K562 (cell line): ENCODE results near the gene PAM. TPM values are rescaled to one million over a fixed set of nuclear protein-coding genes. Genes with fewer than 3 reads are reported as not detected.
A peak's percentile ranks its signal among the peaks of the same experiment; 100 is the strongest.

Source experiments
- ATAC-seq: fragments of 200-7000 bp; cut with Tn5 transposase; 3 replicates; pipeline ENCODE4 v1.9.1; 2020; ENCODE audit warnings: moderate library complexity
- BruUV-seq: library from RNA; stranded (reverse); fragments of 400-500 nt; replicated peaks from 2 replicates; lab custom pipeline; 2021; lab: Mats Ljungman, UMichigan
- CTCF ChIA-PET: fragments of 300-600 bp; formaldehyde crosslinking; extraction: SDS; loops from one replicate; lab custom pipeline; 2021; ENCODE audit warnings: low intra/inter-chr PET ratio; lab: Yijun Ruan, JAX
- POLR2A ChIA-PET: fragments of 300-600, 350-650 bp; sonication (Branson Sonifier 250); formaldehyde crosslinking; extraction: SDS; loops from one replicate; lab custom pipeline; 2021; ENCODE audit warnings: antibody characterized with exemption, inconsistent platforms; lab: Yijun Ruan, JAX
- DNase-seq, 4 experiments: peaks; one replicate each; pipeline versions ENCODE4 v3.0.0 to v3.0.0-alpha.2; 2011 to 2018; ENCODE audit warnings: low spot score in 3 of 4, mixed read lengths in 3 of 4; ENCODE audit errors: extremely low read depth in 1 of 4
- FAIRE-seq: peaks from 2 replicates; lab custom pipeline; 2011; peaks lifted over from hg19 to GRCh38; lab: Jason Lieb, UNC
- H2AFZ ChIP-seq: 2 replicates; pipeline ENCODE4 v1.6.0; 2011; ENCODE audit warnings: low read depth, low read length, control low read depth, inconsistent platforms
- H3K27ac ChIP-seq: fragments of 200-600 bp; 3 replicates; pipeline ENCODE4 v1.8.0; 2011; ENCODE audit warnings: low read depth, mild to moderate bottlenecking, control low read depth, inconsistent platforms, low read length, moderate library complexity, mixed read lengths; ENCODE audit errors: extremely low read depth
- H3K27me3 ChIP-seq, 2 experiments: fragments of 300-600 bp in 1 of 2; 2 replicates in 1 of 2; 3 replicates in 1 of 2; pipeline versions ENCODE4 v1.6.0 to v1.8.0; 2011; ENCODE audit warnings: inconsistent platforms in 2 of 2, low read length in 2 of 2, mild to moderate bottlenecking in 1 of 2, mixed read lengths in 1 of 2, moderate library complexity in 1 of 2; ENCODE audit not compliant: control insufficient read depth in 2 of 2, insufficient read depth in 2 of 2
- H3K36me3 ChIP-seq: fragments of 300-600 bp; 3 replicates; pipeline ENCODE4 v1.8.0; 2011; ENCODE audit warnings: mild to moderate bottlenecking, low read length, inconsistent platforms; ENCODE audit not compliant: control insufficient read depth, insufficient read depth
- H3K4me1 ChIP-seq, 2 experiments: fragments of 200-600 bp in 1 of 2; replicated peaks in 1 of 2; 2 replicates in 1 of 2; 3 replicates in 1 of 2; pipeline versions ENCODE4 v1.5.1 to v1.8.0; 2011; ENCODE audit warnings: inconsistent platforms in 2 of 2, low read length in 2 of 2, mild to moderate bottlenecking in 1 of 2, mixed read lengths in 1 of 2, moderate library complexity in 1 of 2; ENCODE audit not compliant: control insufficient read depth in 2 of 2, insufficient read depth in 2 of 2
- H3K4me2 ChIP-seq: 2 replicates; pipeline ENCODE4 v1.6.1; 2011; ENCODE audit warnings: low read length, control low read depth, inconsistent platforms, mixed read lengths; ENCODE audit not compliant: insufficient read depth
- H3K4me3 ChIP-seq: fragments of 200-600 bp; sonication (generic), shearing (Covaris generic); 2 replicates; pipeline ENCODE4 v1.5.1; 2016; ENCODE audit warnings: control low read depth, inconsistent platforms
- H3K79me2 ChIP-seq: fragments of 200-600 bp; 3 replicates; pipeline ENCODE4 v1.8.0; 2011; ENCODE audit warnings: low read length, inconsistent platforms; ENCODE audit not compliant: control insufficient read depth, insufficient read depth
- H3K9ac ChIP-seq, 2 experiments: 2 replicates each; pipeline versions ENCODE4 v1.6.0 to v1.6.1; 2011; ENCODE audit warnings: low read depth in 2 of 2, low read length in 2 of 2, control low read depth in 1 of 2, inconsistent platforms in 1 of 2, mild to moderate bottlenecking in 1 of 2, mixed read lengths in 1 of 2; ENCODE audit not compliant: insufficient read depth in 1 of 2
- H3K9me1 ChIP-seq: one replicate; pipeline ENCODE4 v1.6.0; 2011; ENCODE audit warnings: inconsistent platforms, mild to moderate bottlenecking, low read length, moderate library complexity; ENCODE audit not compliant: control insufficient read depth, insufficient read depth
- H3K9me3 ChIP-seq: replicated peaks from 2 replicates; pipeline ENCODE4 v1.5.1; 2011; ENCODE audit warnings: low read depth, low read length, inconsistent platforms; ENCODE audit not compliant: control insufficient read depth, insufficient read depth
- H4K20me1 ChIP-seq: replicated peaks from 2 replicates; pipeline ENCODE4 v1.6.1; 2011; ENCODE audit warnings: low read length, inconsistent platforms, mixed read lengths; ENCODE audit not compliant: control insufficient read depth, insufficient read depth
- EGR1 ChIP-seq: fragments of 450-650 bp; conservative IDR thresholded peaks from 2 replicates; pipeline ENCODE4 v1.6.1; 2017; ENCODE audit warnings: mild to moderate bottlenecking
- NEUROD1 ChIP-seq: fragments of 150-350 bp; IDR thresholded peaks from 2 replicates; pipeline ENCODE4 v1.6.1; 2014; ENCODE audit warnings: borderline replicate concordance, low read length, low read depth; ENCODE audit not compliant: partially characterized antibody
- PRMT5 ChIP-seq: sonication (generic); formaldehyde crosslinking; IDR thresholded peaks from 2 replicates; pipeline ENCODE4 v1.5.0; 2020; ENCODE audit warnings: missing genetic modification reagents
- SPI1 ChIP-seq: IDR thresholded peaks from 2 replicates; pipeline ENCODE4 v1.6.1; 2011; ENCODE audit warnings: low read depth, low read length, control low read depth, borderline replicate concordance
- ZFP30 ChIP-seq: fragments of 250-450 bp; sonication (Bioruptor Pico); IDR thresholded peaks from 2 replicates; pipeline ENCODE4 v1.8.0; 2022; ENCODE audit warnings: moderate library complexity, mild to moderate bottlenecking, inconsistent platforms, borderline replicate concordance
- ZNF184 ChIP-seq: sonication (generic); formaldehyde crosslinking; IDR thresholded peaks from 2 replicates; pipeline ENCODE4 v1.5.0; 2020; ENCODE audit warnings: missing genetic modification reagents
- WGBS: fragments of 100-300 bp; shearing (Covaris generic); methylation state at CpG from one replicate; pipeline ENCODE4 v1.1.6; 2016; ENCODE audit warnings: low coverage, mixed read lengths; ENCODE audit not compliant: insufficient coverage; ENCODE audit errors: missing lambda C conversion rate; 5-methylcytosine and 5-hydroxymethylcytosine counted together
- in situ Hi-C: fragments of 300-500 bp; cut with MboI; formaldehyde crosslinking; loops from 4 replicates; pipeline ENCODE4 v1.15.0; 2018; ENCODE audit warnings: inconsistent platforms, mixed read lengths
- intact Hi-C: fragments of 100-400 bp; cut with micrococcal nuclease; formaldehyde crosslinking; loops from 2 replicates; pipeline ENCODE4 v1.14.2; 2022
- polyA plus RNA-seq, 8 experiments: library from polyadenylated mRNA; depleted of rRNA in 4 of 8; stranded (reverse) in 5 of 8; unstranded in 3 of 8; fragments of >200 nt; fragmentation: Nextera tagmentation in 2 of 8; fragmentation: Illumina TruSeq in 1 of 8; extraction: Ambion mirVana in 2 of 8; extraction: Trizol in 1 of 8; gene quantifications; 2 replicates each; pipeline versions ENCODE4 v1.2.1 to v1.2.3, GENCODE V29; 2011 to 2014; ENCODE audit warnings: inconsistent platforms in 1 of 8, missing spikeins in 1 of 8
- total RNA-seq, 7 experiments: library from RNA; depleted of rRNA in 6 of 7; stranded (reverse); fragments of >200 nt in 6 of 7; fragmentation: Illumina TruSeq in 2 of 7; extraction: Trizol in 2 of 7; gene quantifications; 2 replicates each; pipeline versions ENCODE4 v1.2.1 to v1.2.3, GENCODE V29; 2011 to 2021; ENCODE audit warnings: low replicate concordance in 1 of 7
- TF ChIP-seq, protein P1 (sequence below): fragments of 250-450 bp; sonication (Bioruptor Pico); IDR thresholded peaks from 2 replicates; pipeline ENCODE4 v1.5.0; 2022; ENCODE audit warnings: mild to moderate bottlenecking
- TF ChIP-seq, protein P2 (sequence below): fragments of 450-650 bp; IDR thresholded peaks from one replicate; pipeline ENCODE4 v1.6.1; 2018; ENCODE audit warnings: mild to moderate bottlenecking, moderate library complexity; ENCODE audit not compliant: partially characterized antibody
- TF ChIP-seq, protein P3 (sequence below): fragments of 150-350 bp; conservative IDR thresholded peaks from 2 replicates; pipeline ENCODE4 v1.6.1; 2014; ENCODE audit warnings: low read length

PAM gene
- total and polyA plus RNA-seq, 9 of the 15 experiments (the other 6 are each of a cell fraction or from before 2014, with no cell fraction given) = 0.39 to 3.1 (median 0.77) TPM

DNA sequence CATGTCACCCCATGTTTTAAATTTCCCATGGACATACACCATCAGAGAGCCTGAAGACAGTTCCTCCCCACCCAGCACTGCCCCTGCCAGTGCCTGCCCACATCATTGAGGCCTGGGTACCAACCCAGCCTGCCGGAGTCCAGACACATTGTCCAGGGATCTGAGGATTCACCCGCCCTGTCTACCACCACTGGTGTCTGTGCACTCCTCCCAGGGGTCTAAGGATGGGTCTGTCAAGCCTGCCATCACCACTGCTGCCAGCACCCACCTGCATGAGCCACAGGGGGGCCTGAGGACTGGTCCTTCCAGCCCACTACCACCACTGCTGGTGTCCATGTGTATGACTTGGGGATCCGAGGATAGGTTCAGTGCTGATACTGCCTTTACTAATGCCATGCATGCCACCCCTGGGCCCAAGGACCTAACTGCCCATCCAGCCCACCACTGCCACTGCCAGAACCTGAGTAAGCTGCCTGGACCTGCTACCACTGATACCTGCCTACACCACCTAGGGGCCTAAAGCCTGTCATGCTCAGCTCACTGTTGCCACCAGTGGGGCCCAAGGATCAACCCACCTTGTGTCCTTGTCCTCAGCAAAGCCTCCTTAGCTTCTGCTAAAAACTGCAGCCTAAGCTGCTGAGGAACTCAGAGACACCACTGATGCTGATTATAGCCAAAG lies 227.0 kb downstream of the PAM start (continued):
- TF ChIP-seq ZNF184 (CRISPR knock-in tag) (no peak), PRMT5 (CRISPR knock-in tag) (no peak), ZFP30 (CRISPR knock-in tag) (no peak)
- TF ChIP-seq, protein P1, sequence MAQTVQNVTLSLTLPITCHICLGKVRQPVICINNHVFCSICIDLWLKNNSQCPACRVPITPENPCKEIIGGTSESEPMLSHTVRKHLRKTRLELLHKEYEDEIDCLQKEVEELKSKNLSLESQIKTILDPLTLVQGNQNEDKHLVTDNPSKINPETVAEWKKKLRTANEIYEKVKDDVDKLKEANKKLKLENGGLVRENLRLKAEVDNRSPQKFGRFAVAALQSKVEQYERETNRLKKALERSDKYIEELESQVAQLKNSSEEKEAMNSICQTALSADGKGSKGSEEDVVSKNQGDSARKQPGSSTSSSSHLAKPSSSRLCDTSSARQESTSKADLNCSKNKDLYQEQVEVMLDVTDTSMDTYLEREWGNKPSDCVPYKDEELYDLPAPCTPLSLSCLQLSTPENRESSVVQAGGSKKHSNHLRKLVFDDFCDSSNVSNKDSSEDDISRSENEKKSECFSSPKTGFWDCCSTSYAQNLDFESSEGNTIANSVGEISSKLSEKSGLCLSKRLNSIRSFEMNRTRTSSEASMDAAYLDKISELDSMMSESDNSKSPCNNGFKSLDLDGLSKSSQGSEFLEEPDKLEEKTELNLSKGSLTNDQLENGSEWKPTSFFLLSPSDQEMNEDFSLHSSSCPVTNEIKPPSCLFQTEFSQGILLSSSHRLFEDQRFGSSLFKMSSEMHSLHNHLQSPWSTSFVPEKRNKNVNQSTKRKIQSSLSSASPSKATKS = no peak

DNA sequence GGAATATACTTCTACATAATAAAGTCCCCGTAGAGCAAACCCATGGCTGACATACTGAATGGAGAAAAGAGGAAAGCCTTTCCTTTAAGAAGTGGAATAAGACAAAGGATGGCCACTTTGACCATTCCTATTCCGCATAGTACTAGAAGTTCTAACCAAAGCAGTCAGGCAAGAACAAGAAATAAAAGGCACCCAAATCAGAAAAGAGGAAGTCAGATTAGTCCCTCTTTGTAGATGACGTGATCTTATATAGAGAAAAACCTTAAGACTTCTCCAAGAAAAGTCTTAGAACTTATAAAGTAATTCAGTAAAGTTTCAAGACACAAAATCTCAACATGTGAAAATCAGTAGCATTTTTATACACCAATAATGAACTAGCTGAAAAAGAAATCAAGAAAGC lies 231.0 kb downstream of the PAM start:
- CTCF ChIA-PET = no interaction called here
- Histone ChIP-seq H3K27ac (no peak overlapping the region), H2AFZ (no peak overlapping the region), H3K79me2 (no peaks in the 10 kb centered on the region), H3K9ac (no peak overlapping the region), H3K4me3 (no peak overlapping the region), H3K4me1 (no peaks in the 10 kb centered on the region), H3K36me3 (no peaks in the 10 kb centered on the region), H3K9me1 (no peaks in the 10 kb centered on the region), H4K20me1 (no peaks in the 10 kb centered on the region), H3K27me3 (no peaks in the 10 kb centered on the region), H3K4me2 (no peak overlapping the region), H3K9me3 (no peaks in the 10 kb centered on the region; the same call in 1 of the 2 replicates)
- POLR2A ChIA-PET = no interaction called here
- TF ChIP-seq SPI1 = peak; percentile 48; the same call in 1 of the 2 replicates
- TF ChIP-seq NEUROD1 = no peak
- no peak for TF ChIP-seq EGR1
- TF ChIP-seq, protein P2, sequence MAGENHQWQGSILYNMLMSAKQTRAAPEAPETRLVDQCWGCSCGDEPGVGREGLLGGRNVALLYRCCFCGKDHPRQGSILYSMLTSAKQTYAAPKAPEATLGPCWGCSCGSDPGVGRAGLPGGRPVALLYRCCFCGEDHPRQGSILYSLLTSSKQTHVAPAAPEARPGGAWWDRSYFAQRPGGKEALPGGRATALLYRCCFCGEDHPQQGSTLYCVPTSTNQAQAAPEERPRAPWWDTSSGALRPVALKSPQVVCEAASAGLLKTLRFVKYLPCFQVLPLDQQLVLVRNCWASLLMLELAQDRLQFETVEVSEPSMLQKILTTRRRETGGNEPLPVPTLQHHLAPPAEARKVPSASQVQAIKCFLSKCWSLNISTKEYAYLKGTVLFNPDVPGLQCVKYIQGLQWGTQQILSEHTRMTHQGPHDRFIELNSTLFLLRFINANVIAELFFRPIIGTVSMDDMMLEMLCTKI = no peak
- TF ChIP-seq, protein P3, sequence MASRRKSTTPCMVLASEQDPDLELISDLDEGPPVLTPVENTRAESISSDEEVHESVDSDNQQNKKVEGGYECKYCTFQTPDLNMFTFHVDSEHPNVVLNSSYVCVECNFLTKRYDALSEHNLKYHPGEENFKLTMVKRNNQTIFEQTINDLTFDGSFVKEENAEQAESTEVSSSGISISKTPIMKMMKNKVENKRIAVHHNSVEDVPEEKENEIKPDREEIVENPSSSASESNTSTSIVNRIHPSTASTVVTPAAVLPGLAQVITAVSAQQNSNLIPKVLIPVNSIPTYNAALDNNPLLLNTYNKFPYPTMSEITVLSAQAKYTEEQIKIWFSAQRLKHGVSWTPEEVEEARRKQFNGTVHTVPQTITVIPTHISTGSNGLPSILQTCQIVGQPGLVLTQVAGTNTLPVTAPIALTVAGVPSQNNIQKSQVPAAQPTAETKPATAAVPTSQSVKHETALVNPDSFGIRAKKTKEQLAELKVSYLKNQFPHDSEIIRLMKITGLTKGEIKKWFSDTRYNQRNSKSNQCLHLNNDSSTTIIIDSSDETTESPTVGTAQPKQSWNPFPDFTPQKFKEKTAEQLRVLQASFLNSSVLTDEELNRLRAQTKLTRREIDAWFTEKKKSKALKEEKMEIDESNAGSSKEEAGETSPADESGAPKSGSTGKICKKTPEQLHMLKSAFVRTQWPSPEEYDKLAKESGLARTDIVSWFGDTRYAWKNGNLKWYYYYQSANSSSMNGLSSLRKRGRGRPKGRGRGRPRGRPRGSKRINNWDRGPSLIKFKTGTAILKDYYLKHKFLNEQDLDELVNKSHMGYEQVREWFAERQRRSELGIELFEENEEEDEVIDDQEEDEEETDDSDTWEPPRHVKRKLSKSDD = no peak
- intact Hi-C loops = no loop called here
- FAIRE-seq (no peak), ATAC-seq (no peak), DNase-seq (no peak)
- in situ Hi-C loops = no loop called here
- 8% methylated on average over 3 of the region's 3 CpGs for WGBS
- BruUV-seq = no TSS peak
